Measurements from ENCODE around the gene CPZ. TPM values are rescaled to one million over a fixed set of nuclear protein-coding genes. Genes with fewer than 3 reads are reported as not detected.

CPZ gene
- total and polyA plus RNA-seq, 2 experiments from 2014 or later, result 13.4 to 19.0 TPM

DNA sequence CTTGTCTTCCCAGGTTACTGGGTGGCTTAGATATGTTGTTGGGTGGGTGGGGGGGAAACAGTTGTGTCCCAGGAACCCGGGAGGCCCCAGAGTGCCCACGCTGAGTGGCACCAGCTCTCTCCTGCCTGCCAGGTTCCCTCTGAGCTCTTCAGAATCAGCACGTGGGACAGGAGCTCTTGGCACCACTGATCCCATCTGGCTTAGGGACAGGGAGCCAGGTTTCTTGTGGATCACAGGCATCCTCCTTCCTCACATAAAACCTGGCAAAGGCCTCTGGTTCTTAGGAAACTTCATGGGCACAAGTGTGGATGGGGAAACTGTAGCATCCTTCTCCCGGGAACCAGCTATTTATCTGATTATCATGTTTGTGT lies 8.9 kb upstream of the CPZ start:
- H3F3A ChIP-seq (ENCODE audit: insufficient read depth), result no peaks in the 10 kb centered on the region
- DNase-seq, result no peak
- H3K36me3 ChIP-seq (ENCODE audit: low read depth), result no peaks in the 10 kb centered on the region
- H3K9me2 ChIP-seq (ENCODE audit: insufficient read depth), result no peaks in the 10 kb centered on the region
- H3K9me3 ChIP-seq (ENCODE audit: low read depth), result no peaks in the 10 kb centered on the region
- no peak for TF ChIP-seq EZH2phosphoT487 (IDR thresholded peaks at IDR 0.05; ENCODE audit: insufficient read depth, low read depth)
- no peak for TF ChIP-seq EZH2 (IDR thresholded peaks at IDR 0.05; ENCODE audit: insufficient read depth, poor library complexity, severe bottlenecking)
- H3K9ac ChIP-seq, result no peak overlapping the region
- no peak overlapping the region for H2AFZ ChIP-seq
- H3K4me1 ChIP-seq (ENCODE audit: insufficient read depth), result no peaks in the 10 kb centered on the region
- WGBS, 2 experiments (ENCODE audit: low coverage in 1 of 2, low lambda C conversion rate in 2 of 2, missing lambda C conversion rate in 2 of 2), result 52 to 55% methylated on average over 3 to 4 of the region's 4 CpGs
- H3K27ac ChIP-seq, result no peak overlapping the region
- in situ Hi-C loops (cut with MboI), result no loop called here
- peaks cover 30% of the 10 kb centered on the region for H3K27me3 ChIP-seq (replicated peaks; ENCODE audit: insufficient read depth)
- no peak overlapping the region for H3K4me2 ChIP-seq (ENCODE audit: unreplicated experiment)
- H4K20me1 ChIP-seq (ENCODE audit: insufficient read depth), result no peaks in the 10 kb centered on the region
- no peak overlapping the region for H3K4me3 ChIP-seq
- H3K79me2 ChIP-seq (ENCODE audit: insufficient read depth), result no peaks in the 10 kb centered on the region

DNA sequence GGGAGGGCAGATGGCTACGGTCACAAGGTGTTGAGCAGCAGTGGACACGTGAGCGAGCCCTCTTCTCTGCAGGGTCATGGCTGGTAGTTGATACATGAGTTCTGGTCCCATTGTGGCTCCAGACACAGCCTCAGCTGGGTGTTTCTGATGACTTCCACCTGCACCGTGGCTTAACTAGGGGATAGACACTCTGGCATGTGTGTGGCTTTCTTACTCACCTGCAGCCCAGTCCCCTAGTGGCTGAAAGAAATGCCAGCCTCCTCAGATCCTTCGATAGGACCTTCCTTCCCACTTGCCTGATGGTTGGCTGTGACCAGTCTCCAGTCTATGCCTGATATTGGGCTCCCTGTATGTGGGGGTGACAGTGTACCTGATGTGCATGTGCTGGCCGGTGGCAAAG lies 7.4 kb upstream of the CPZ start:
- no peaks in the 10 kb centered on the region for H3K9me3 ChIP-seq (ENCODE audit: low read depth)
- in situ Hi-C loops (cut with MboI), result no loop called here
- TF ChIP-seq EZH2phosphoT487 (IDR thresholded peaks at IDR 0.05; ENCODE audit: insufficient read depth, low read depth) (no peak), EZH2 (IDR thresholded peaks at IDR 0.05; ENCODE audit: insufficient read depth, poor library complexity, severe bottlenecking) (no peak)
- H3K9ac ChIP-seq, result no peak overlapping the region
- peaks cover 8% of the 10 kb centered on the region for H3K4me1 ChIP-seq (ENCODE audit: insufficient read depth)
- H3F3A ChIP-seq (ENCODE audit: insufficient read depth), result no peaks in the 10 kb centered on the region
- H2AFZ ChIP-seq, result no peak overlapping the region
- H3K27ac ChIP-seq, result no peak overlapping the region
- H3K27me3 ChIP-seq (replicated peaks; ENCODE audit: insufficient read depth), result peaks cover 23% of the 10 kb centered on the region
- no peaks in the 10 kb centered on the region for H3K36me3 ChIP-seq (ENCODE audit: low read depth)
- 18 to 33% methylated on average over 6 of the region's 6 CpGs for WGBS, 2 experiments (ENCODE audit: low coverage in 1 of 2, low lambda C conversion rate in 2 of 2, missing lambda C conversion rate in 2 of 2)
- H3K4me3 ChIP-seq, result no peak overlapping the region
- H3K79me2 ChIP-seq (ENCODE audit: insufficient read depth), result no peaks in the 10 kb centered on the region
- H3K9me2 ChIP-seq (ENCODE audit: insufficient read depth), result no peaks in the 10 kb centered on the region
- no peak overlapping the region for H3K4me2 ChIP-seq (ENCODE audit: unreplicated experiment)
- H4K20me1 ChIP-seq (ENCODE audit: insufficient read depth), result no peaks in the 10 kb centered on the region
- no peak for DNase-seq

DNA sequence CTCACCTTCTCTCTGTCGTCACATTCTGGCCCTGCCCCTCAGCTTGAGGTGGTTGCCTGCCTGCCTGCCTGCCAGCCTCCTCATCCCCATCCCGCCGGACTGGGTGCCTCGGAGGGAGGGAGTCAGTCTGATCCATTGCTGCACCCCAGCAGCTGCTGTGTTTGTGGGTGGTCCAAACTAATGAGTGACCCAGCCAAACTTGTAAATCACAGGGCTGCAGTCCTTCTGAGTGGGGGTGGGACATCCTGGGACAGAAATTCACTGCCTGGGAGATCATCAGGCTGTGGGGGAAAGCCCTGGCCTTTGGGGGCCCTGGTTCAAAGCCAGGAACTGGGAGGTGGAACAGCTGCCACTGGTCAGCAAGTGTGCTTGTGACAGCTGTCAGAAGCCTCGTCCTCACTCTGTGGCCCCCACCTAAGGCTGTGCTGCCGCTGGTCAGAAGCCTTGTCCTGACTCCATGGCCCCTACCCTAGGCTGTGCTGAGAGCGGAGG lies 6.8 kb upstream of the CPZ start:
- no peaks in the 10 kb centered on the region for H3K9me3 ChIP-seq (ENCODE audit: low read depth)
- peaks cover 12% of the 10 kb centered on the region for H3K4me1 ChIP-seq (ENCODE audit: insufficient read depth)
- H3K4me3 ChIP-seq, result no peak overlapping the region
- peaks cover 23% of the 10 kb centered on the region for H3K27me3 ChIP-seq (replicated peaks; ENCODE audit: insufficient read depth)
- no peaks in the 10 kb centered on the region for H3K79me2 ChIP-seq (ENCODE audit: insufficient read depth)
- no peak overlapping the region for H2AFZ ChIP-seq
- H3K36me3 ChIP-seq (ENCODE audit: low read depth), result no peaks in the 10 kb centered on the region
- H3K27ac ChIP-seq, result no peak overlapping the region
- 40% methylated on average over 7 of the region's 7 CpGs for WGBS, 2 experiments (ENCODE audit: low coverage in 1 of 2, low lambda C conversion rate in 2 of 2, missing lambda C conversion rate in 2 of 2)
- no peaks in the 10 kb centered on the region for H4K20me1 ChIP-seq (ENCODE audit: insufficient read depth)
- in situ Hi-C loops (cut with MboI), result no loop called here
- DNase-seq, result no peak
- no peak overlapping the region for H3K9ac ChIP-seq
- no peaks in the 10 kb centered on the region for H3F3A ChIP-seq (ENCODE audit: insufficient read depth)
- no peak overlapping the region for H3K4me2 ChIP-seq (ENCODE audit: unreplicated experiment)
- no peaks in the 10 kb centered on the region for H3K9me2 ChIP-seq (ENCODE audit: insufficient read depth)
- TF ChIP-seq EZH2 (IDR thresholded peaks at IDR 0.05; ENCODE audit: insufficient read depth, poor library complexity, severe bottlenecking), result no peak
- no peak for TF ChIP-seq EZH2phosphoT487 (IDR thresholded peaks at IDR 0.05; ENCODE audit: insufficient read depth, low read depth)

GRCh38 chr4:8586246-8586645 lies 6.3 kb upstream of the CPZ start:
- no peak overlapping the region for H3K27ac ChIP-seq
- WGBS, 2 experiments (ENCODE audit: low coverage in 1 of 2, low lambda C conversion rate in 2 of 2, missing lambda C conversion rate in 2 of 2), result 38 to 52% methylated on average over 5 of the region's 5 CpGs
- DNase-seq, result no peak
- in situ Hi-C loops (cut with MboI), result no loop called here
- no peak overlapping the region for H3K9ac ChIP-seq
- no peaks in the 10 kb centered on the region for H4K20me1 ChIP-seq (ENCODE audit: insufficient read depth)
- H3K9me3 ChIP-seq (ENCODE audit: low read depth), result no peaks in the 10 kb centered on the region
- H3K4me1 ChIP-seq (ENCODE audit: insufficient read depth), result peaks cover 12% of the 10 kb centered on the region
- no peak overlapping the region for H3K4me3 ChIP-seq
- no peaks in the 10 kb centered on the region for H3K36me3 ChIP-seq (ENCODE audit: low read depth)
- H3K4me2 ChIP-seq (ENCODE audit: unreplicated experiment), result no peak overlapping the region
- H2AFZ ChIP-seq, result no peak overlapping the region
- no peaks in the 10 kb centered on the region for H3K9me2 ChIP-seq (ENCODE audit: insufficient read depth)
- H3F3A ChIP-seq (ENCODE audit: insufficient read depth), result no peaks in the 10 kb centered on the region
- no peak for TF ChIP-seq EZH2phosphoT487 (IDR thresholded peaks at IDR 0.05; ENCODE audit: insufficient read depth, low read depth)
- no peak for TF ChIP-seq EZH2 (IDR thresholded peaks at IDR 0.05; ENCODE audit: insufficient read depth, poor library complexity, severe bottlenecking)
- H3K27me3 ChIP-seq (replicated peaks; ENCODE audit: insufficient read depth), result peaks cover 23% of the 10 kb centered on the region
- H3K79me2 ChIP-seq (ENCODE audit: insufficient read depth), result no peaks in the 10 kb centered on the region
